Trophoblast cell (in vitro differentiated cells and primary cell): ENCODE results near the gene TMED4.

ENCODE experiments used
- DNase-seq, 2 donors: peaks; one replicate each; pipeline ENCODE4 v3.0.0-alpha.2; 2016
- H2AFZ ChIP-seq: 2 replicates; pipeline ENCODE4 v1.6.1; 2013; ENCODE audit warnings: low read length, moderate library complexity, mild to moderate bottlenecking; ENCODE audit not compliant: insufficient read depth, poor library complexity
- H2AK5ac ChIP-seq: 2 replicates; pipeline ENCODE4 v1.6.1; 2013; ENCODE audit warnings: mild to moderate bottlenecking, low read length
- H2BK120ac ChIP-seq: 2 replicates; pipeline ENCODE4 v1.6.1; 2013; ENCODE audit warnings: low read length, mild to moderate bottlenecking, moderate library complexity; ENCODE audit not compliant: insufficient read depth, poor library complexity
- H2BK12ac ChIP-seq: 2 replicates; pipeline ENCODE4 v1.6.1; 2013; ENCODE audit warnings: mild to moderate bottlenecking, low read length, moderate library complexity
- H2BK5ac ChIP-seq: 2 replicates; pipeline ENCODE4 v1.6.1; 2013; ENCODE audit warnings: low read length, low read depth, moderate library complexity, mild to moderate bottlenecking; ENCODE audit not compliant: poor library complexity
- H3K14ac ChIP-seq: 2 replicates; pipeline ENCODE4 v1.6.1; 2013; ENCODE audit warnings: mild to moderate bottlenecking, low read length
- H3K18ac ChIP-seq: 2 replicates; pipeline ENCODE4 v1.6.1; 2013; ENCODE audit warnings: mild to moderate bottlenecking, low read length
- H3K23ac ChIP-seq: 2 replicates; pipeline ENCODE4 v1.6.1; 2013; ENCODE audit warnings: low read length
- H3K27ac ChIP-seq: 2 replicates; pipeline ENCODE4 v1.5.1; 2013; ENCODE audit warnings: low read depth, mild to moderate bottlenecking, inconsistent platforms, low read length, moderate library complexity
- H3K27me3 ChIP-seq: 2 replicates; pipeline ENCODE4 v1.6.1; 2013; ENCODE audit warnings: inconsistent platforms, mild to moderate bottlenecking, low read length, moderate library complexity; ENCODE audit not compliant: insufficient read depth
- H3K36me3 ChIP-seq, 2 experiments: 1 replicate in 1 of 2; 2 replicates in 1 of 2; pipeline ENCODE4 v1.6.1; 2013; ENCODE audit warnings: low read length in 2 of 2, mild to moderate bottlenecking in 2 of 2, moderate library complexity in 1 of 2; ENCODE audit not compliant: insufficient read depth in 2 of 2, control insufficient read depth in 1 of 2
- H3K4ac ChIP-seq: 2 replicates; pipeline ENCODE4 v1.6.1; 2013; ENCODE audit warnings: low read depth, mild to moderate bottlenecking, low read length, moderate library complexity
- H3K4me1 ChIP-seq, 2 experiments: 1 replicate in 1 of 2; 2 replicates in 1 of 2; pipeline ENCODE4 v1.6.1; 2013; ENCODE audit warnings: low read length in 2 of 2, mild to moderate bottlenecking in 2 of 2, moderate library complexity in 1 of 2; ENCODE audit not compliant: insufficient read depth in 2 of 2, control insufficient read depth in 1 of 2
- H3K4me2 ChIP-seq: 2 replicates; pipeline ENCODE4 v1.6.1; 2013; ENCODE audit warnings: inconsistent platforms, mild to moderate bottlenecking, low read length, moderate library complexity
- H3K4me3 ChIP-seq: 2 replicates; pipeline ENCODE4 v1.5.1; 2013; ENCODE audit warnings: mild to moderate bottlenecking, low read depth, low read length, inconsistent platforms
- H3K79me1 ChIP-seq: one replicate; pipeline ENCODE4 v1.6.1; 2013; ENCODE audit warnings: low read length
- H3K79me2 ChIP-seq: 2 replicates; pipeline ENCODE4 v1.6.1; 2013; ENCODE audit warnings: low read length, mild to moderate bottlenecking; ENCODE audit not compliant: control insufficient read depth, insufficient read depth, poor library complexity
- H3K9ac ChIP-seq: 2 replicates; pipeline ENCODE4 v1.6.1; 2013; ENCODE audit warnings: mild to moderate bottlenecking, low read length
- H3K9me3 ChIP-seq: 2 replicates; pipeline ENCODE4 v1.6.1; 2013; ENCODE audit warnings: low read depth, mild to moderate bottlenecking, control low read depth, inconsistent platforms, low read length; ENCODE audit not compliant: insufficient read depth
- H4K12ac ChIP-seq: 2 replicates; pipeline ENCODE4 v1.6.1; 2013; ENCODE audit warnings: low read depth, mild to moderate bottlenecking, low read length, moderate library complexity
- H4K8ac ChIP-seq: 2 replicates; pipeline ENCODE4 v1.6.1; 2013; ENCODE audit warnings: low read depth, mild to moderate bottlenecking, low read length, moderate library complexity
- H4K91ac ChIP-seq: one replicate; pipeline ENCODE4 v1.6.1; 2013; ENCODE audit warnings: low read depth, mild to moderate bottlenecking, low read length, moderate library complexity
- WGBS: extraction: QIAGEN DNeasy Blood & Tissue Kit; methylation state at CpG from one replicate; pipeline ENCODE4 v1.1.7; 2013; ENCODE audit warnings: missing lambda C conversion rate; ENCODE audit not compliant: insufficient read length, insufficient coverage; ENCODE audit errors: extremely low coverage; 5-methylcytosine and 5-hydroxymethylcytosine counted together

TMED4 gene

GRCh38 chr7:44536090-44536489 lies 45.9 kb downstream of the TMED4 start:
- Histone ChIP-seq H2BK5ac (no peak overlapping the region), H3K27me3 (no peaks in the 10 kb centered on the region), H3K23ac (no peak overlapping the region), H2AK5ac (no peak overlapping the region), H3K4ac (no peak overlapping the region), H3K4me3 (no peak overlapping the region), H3K79me2 (no peaks in the 10 kb centered on the region), H3K79me1 (no peaks in the 10 kb centered on the region), H3K9ac (no peak overlapping the region), H3K4me1 (peaks cover 0 to 4% of the 10 kb centered on the region in 2 experiments), H3K18ac (no peak overlapping the region), H3K9me3 (peaks cover 2% of the 10 kb centered on the region), H2BK12ac (no peak overlapping the region), H3K27ac (no peak overlapping the region), H3K14ac (no peak overlapping the region), H4K12ac (no peak overlapping the region), H3K36me3 (no peaks in the 10 kb centered on the region), H2BK120ac (no peak overlapping the region), H3K4me2 (no peak overlapping the region), H4K8ac (no peak overlapping the region), H4K91ac (no peak overlapping the region), H2AFZ (no peak overlapping the region)
- WGBS: no CpG with 5 or more reads among the region's 10 CpGs
- DNase-seq: no peak

- no CpG with 5 or more reads among the region's 8 CpGs for WGBS
- H2BK5ac ChIP-seq: no peak overlapping the region
- DNase-seq: no peak
- H3K4me2 ChIP-seq: no peak overlapping the region
- H4K12ac ChIP-seq: no peak overlapping the region
- no peaks in the 10 kb centered on the region for H3K79me1 ChIP-seq
- H3K9me3 ChIP-seq: peaks cover 2% of the 10 kb centered on the region
- no peak overlapping the region for H2BK12ac ChIP-seq
- H3K4me3 ChIP-seq: no peak overlapping the region
- no peak overlapping the region for H3K27ac ChIP-seq
- H2AK5ac ChIP-seq: no peak overlapping the region
- no peak overlapping the region for H3K9ac ChIP-seq
- H2BK120ac ChIP-seq: no peak overlapping the region
- no peaks in the 10 kb centered on the region for H3K79me2 ChIP-seq
- H4K91ac ChIP-seq: no peak overlapping the region
- H3K18ac ChIP-seq: no peak overlapping the region
- no peak overlapping the region for H3K4ac ChIP-seq
- H3K36me3 ChIP-seq: no peaks in the 10 kb centered on the region
- H2AFZ ChIP-seq: no peak overlapping the region
- no peaks in the 10 kb centered on the region for H3K4me1 ChIP-seq
- no peak overlapping the region for H4K8ac ChIP-seq
- no peak overlapping the region for H3K23ac ChIP-seq
- H3K14ac ChIP-seq: no peak overlapping the region
- no peaks in the 10 kb centered on the region for H3K27me3 ChIP-seq
These were observed 46.5 kb downstream of the TMED4 start for GRCh38 chr7:44535348-44536064.

- Histone ChIP-seq H2BK5ac (no peak overlapping the region), H3K79me2 (no peaks in the 10 kb centered on the region), H3K4me3 (no peak overlapping the region), H2AK5ac (no peak overlapping the region), H3K27ac (no peak overlapping the region), H3K4ac (no peak overlapping the region), H3K23ac (no peak overlapping the region), H2BK12ac (no peak overlapping the region), H3K4me2 (no peak overlapping the region), H3K27me3 (no peaks in the 10 kb centered on the region), H3K18ac (no peak overlapping the region), H3K14ac (no peak overlapping the region), H3K9ac (no peak overlapping the region), H3K9me3 (no peaks in the 10 kb centered on the region), H3K36me3 (no peaks in the 10 kb centered on the region), H3K4me1 (no peaks in the 10 kb centered on the region), H2BK120ac (no peak overlapping the region), H4K12ac (no peak overlapping the region), H4K8ac (no peak overlapping the region), H3K79me1 (no peaks in the 10 kb centered on the region), H4K91ac (no peak overlapping the region), H2AFZ (no peak overlapping the region)
- DNase-seq: peak in 1 of 2 donors; percentile 57
- no CpG with 5 or more reads among the region's 7 CpGs for WGBS
These were observed 47.5 kb downstream of the TMED4 start for GRCh38 chr7:44534501-44534900.

GRCh38 chr7:44534087-44534486 lies 47.9 kb downstream of the TMED4 start:
- no CpG with 5 or more reads among the region's 5 CpGs for WGBS
- DNase-seq: no peak
- Histone ChIP-seq H4K8ac (no peak overlapping the region), H2BK5ac (no peak overlapping the region), H3K23ac (no peak overlapping the region), H3K9me3 (no peaks in the 10 kb centered on the region), H3K4me2 (no peak overlapping the region), H3K4me1 (no peaks in the 10 kb centered on the region), H4K91ac (no peak overlapping the region), H2AK5ac (no peak overlapping the region), H2BK12ac (no peak overlapping the region), H4K12ac (no peak overlapping the region), H3K9ac (no peak overlapping the region), H3K27me3 (no peaks in the 10 kb centered on the region), H3K79me1 (no peaks in the 10 kb centered on the region), H3K79me2 (no peaks in the 10 kb centered on the region), H3K14ac (no peak overlapping the region), H2AFZ (no peak overlapping the region), H3K18ac (no peak overlapping the region), H3K27ac (no peak overlapping the region), H3K4ac (no peak overlapping the region), H3K4me3 (no peak overlapping the region), H2BK120ac (no peak overlapping the region), H3K36me3 (no peaks in the 10 kb centered on the region)
